Adrenal gland (tissue), 12 donors: ENCODE measurements around the gene TCF7L1. TPM values are rescaled to one million over a fixed set of nuclear protein-coding genes. Genes with fewer than 3 reads are reported as not detected.

ENCODE experiments used
- DNase-seq, 7 donors: peaks; one replicate each; pipeline ENCODE4 v3.0.0-alpha.2; 2019 to 2020
- H3K27ac ChIP-seq, 5 donors: fragments of 200-600 bp; sonication (generic) in 4 of 5; 1 replicate in 3 of 5; 2 replicates in 2 of 5; pipeline versions ENCODE4 v1.5.1 to v1.8.0; 2016 to 2020; ENCODE audit warnings: mild to moderate bottlenecking in 1 of 5
- H3K27me3 ChIP-seq: fragments of 200-600 bp; 2 replicates; pipeline ENCODE4 v1.8.0; 2021
- H3K36me3 ChIP-seq, 2 donors: fragments of 200-600 bp; replicated peaks in 1 of 2; 1 replicate in 1 of 2; 2 replicates in 1 of 2; pipeline versions ENCODE4 v1.5.1 to v1.8.0; 2018 to 2022
- H3K4me1 ChIP-seq, 2 donors: fragments of 200-600 bp; replicated peaks in 1 of 2; 1 replicate in 1 of 2; 2 replicates in 1 of 2; pipeline versions ENCODE4 v1.5.1 to v1.8.0; 2018 to 2021
- H3K4me3 ChIP-seq, 4 donors: fragments of 200-600 bp; sonication (generic) in 3 of 4; one replicate each; pipeline ENCODE4 v1.5.1; 2016 to 2018
- H3K9me3 ChIP-seq, 3 donors: fragments of 200-600 bp; sonication (generic) in 1 of 3; replicated peaks in 1 of 3; 1 replicate in 2 of 3; 2 replicates in 1 of 3; pipeline versions ENCODE4 v1.5.1 to v1.8.0; 2016 to 2021
- POLR2A ChIP-seq, 2 donors: fragments of 450-650 bp; IDR thresholded peaks; one replicate each; pipeline ENCODE4 v1.6.1; 2017; ENCODE audit warnings: antibody characterized with exemption in 2 of 2, mild to moderate bottlenecking in 2 of 2, moderate library complexity in 1 of 2
- WGBS, 4 donors: extraction: QIAGEN DNeasy Blood & Tissue Kit in 2 of 4; methylation state at CpG; one replicate each; pipeline versions ENCODE4 v1.1.5 to v1.1.7; 2013 to 2017; 5-methylcytosine and 5-hydroxymethylcytosine counted together
- intact Hi-C, 2 donors: fragments of 100-400 bp; cut with DNase I; formaldehyde crosslinking; loops; one replicate each; pipeline versions ENCODE4 v1.14.1 to v1.15.0; 2022 to 2023
- polyA plus RNA-seq, 3 donors: library from polyadenylated mRNA; stranded (reverse); fragments of 200-250 nt in 2 of 3; fragments of 350-450 nt in 1 of 3; fragmentation: Illumina TruSeq in 1 of 3; extraction: RNeasy Lipid Tissue Mini Kit (QIAGEN cat#74804) in 1 of 3; gene quantifications; one replicate each; pipeline ENCODE4 v1.2.3, GENCODE V29; 2013 to 2014
- total RNA-seq, 9 donors: library from RNA; depleted of rRNA in 4 of 9; stranded (reverse); fragments of >200 nt in 4 of 9; fragments of 120-200 nt in 1 of 9; fragmentation: NEBNext Ultra II Directional in 1 of 9; extraction: Animal tissue kit (Norgen Biotek cat#: 25700) in 1 of 9; gene quantifications; one replicate each; pipeline versions ENCODE4 v1.1.0 to v1.2.4, GENCODE V29; 2013 to 2023
- TF ChIP-seq, protein P1 (sequence below), 6 experiments: fragments of 450-650 bp in 4 of 6; fragments of 200-600 bp in 2 of 6; sonication (generic) in 1 of 6; IDR thresholded peaks; 1 replicate in 5 of 6; 2 replicates in 1 of 6; pipeline versions ENCODE4 v1.5.1 to v1.8.0; 2016 to 2021; ENCODE audit warnings: antibody characterized with exemption in 6 of 6, mild to moderate bottlenecking in 2 of 6, moderate library complexity in 1 of 6
- donor health status: healthy with polysubstance abuse.
- donor health status: Bipolar disorder and iron deficiency.
- donor health status: DM: yes; HTN: yes; CAD: no.
- donor health status: DM: no; HTN: no; CAD: no.
- donor health status: DM: no; HTN: no; CAD: no.
- donor health status: DM: yes; HTN: yes; CAD: no.

TCF7L1 gene
- total and polyA plus RNA-seq, 12 donors, result 0.36 to 8.9 (median 3.2) TPM

DNA sequence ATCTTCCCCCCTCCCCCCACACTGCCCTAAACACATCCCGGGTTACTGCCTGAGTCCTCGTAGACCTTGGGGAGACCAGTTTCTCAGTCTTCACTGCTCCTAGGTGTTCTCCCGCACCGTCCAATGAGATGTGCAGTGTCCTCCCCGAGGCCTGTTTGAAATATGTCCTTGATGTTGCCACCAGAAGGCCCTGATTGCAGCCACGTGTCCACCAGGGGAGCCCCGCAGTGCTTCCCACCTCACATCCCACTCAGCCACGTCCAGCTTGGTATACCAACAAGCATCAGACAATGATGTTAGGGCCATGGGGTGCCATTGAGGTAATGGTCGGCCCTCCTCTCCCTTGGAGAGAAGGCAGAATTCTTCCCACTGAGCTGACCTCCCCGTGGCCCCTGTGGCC lies 38.7 kb downstream of the TCF7L1 start:
- intact Hi-C loops, result no loop called here

DNA sequence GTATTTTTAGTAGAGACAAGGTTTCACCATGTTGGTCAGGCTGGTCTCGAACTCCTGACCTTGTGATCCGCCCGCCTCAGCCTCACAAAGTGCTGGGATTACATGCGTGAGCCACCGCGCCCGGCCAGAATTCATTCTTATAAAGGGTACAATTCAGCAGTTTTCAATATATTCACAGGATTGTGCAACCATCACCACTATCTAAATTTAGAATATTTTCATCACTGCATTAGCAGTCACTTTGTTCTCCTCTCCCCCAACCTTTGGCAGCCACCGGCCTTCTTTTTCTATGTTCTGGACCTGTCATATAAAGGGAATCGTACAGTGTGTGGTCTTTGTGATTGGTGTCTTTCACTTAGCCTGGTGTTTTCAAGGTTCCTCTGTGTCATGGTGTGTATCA lies 40.7 kb downstream of the TCF7L1 start:
- H3K4me1 ChIP-seq, result no peaks in the 10 kb centered on the region
- no peaks in the 10 kb centered on the region for H3K36me3 ChIP-seq
- H3K4me3 ChIP-seq, result no peak overlapping the region
- 78 to 87% (median 84%) methylated on average over 9 of the region's 9 CpGs for WGBS, 4 donors
- no peak for TF ChIP-seq POLR2A (IDR thresholded peaks at IDR 0.05)
- TF ChIP-seq, protein P1, sequence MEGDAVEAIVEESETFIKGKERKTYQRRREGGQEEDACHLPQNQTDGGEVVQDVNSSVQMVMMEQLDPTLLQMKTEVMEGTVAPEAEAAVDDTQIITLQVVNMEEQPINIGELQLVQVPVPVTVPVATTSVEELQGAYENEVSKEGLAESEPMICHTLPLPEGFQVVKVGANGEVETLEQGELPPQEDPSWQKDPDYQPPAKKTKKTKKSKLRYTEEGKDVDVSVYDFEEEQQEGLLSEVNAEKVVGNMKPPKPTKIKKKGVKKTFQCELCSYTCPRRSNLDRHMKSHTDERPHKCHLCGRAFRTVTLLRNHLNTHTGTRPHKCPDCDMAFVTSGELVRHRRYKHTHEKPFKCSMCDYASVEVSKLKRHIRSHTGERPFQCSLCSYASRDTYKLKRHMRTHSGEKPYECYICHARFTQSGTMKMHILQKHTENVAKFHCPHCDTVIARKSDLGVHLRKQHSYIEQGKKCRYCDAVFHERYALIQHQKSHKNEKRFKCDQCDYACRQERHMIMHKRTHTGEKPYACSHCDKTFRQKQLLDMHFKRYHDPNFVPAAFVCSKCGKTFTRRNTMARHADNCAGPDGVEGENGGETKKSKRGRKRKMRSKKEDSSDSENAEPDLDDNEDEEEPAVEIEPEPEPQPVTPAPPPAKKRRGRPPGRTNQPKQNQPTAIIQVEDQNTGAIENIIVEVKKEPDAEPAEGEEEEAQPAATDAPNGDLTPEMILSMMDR (IDR thresholded peaks at IDR 0.05), result no peak
- DNase-seq, result peak in 1 of 7 donors; percentile 12
- no peak overlapping the region for H3K27ac ChIP-seq
- no peaks in the 10 kb centered on the region for H3K9me3 ChIP-seq
- intact Hi-C loops, result no loop called here
- H3K27me3 ChIP-seq, result no peaks in the 10 kb centered on the region

More for the DNA sequence above, 38.7 kb downstream of the TCF7L1 start:
- WGBS, 4 donors, result 72 to 92% (median 79%) methylated on average over 10 of the region's 10 CpGs
- TF ChIP-seq, protein P1 (IDR thresholded peaks at IDR 0.05), result no peak
- TF ChIP-seq POLR2A (IDR thresholded peaks at IDR 0.05), result no peak
- H3K36me3 ChIP-seq, result no peaks in the 10 kb centered on the region
- no peaks in the 10 kb centered on the region for H3K4me1 ChIP-seq
- no peaks in the 10 kb centered on the region for H3K27me3 ChIP-seq
- no peaks in the 10 kb centered on the region for H3K9me3 ChIP-seq
- H3K4me3 ChIP-seq, result no peak overlapping the region
- H3K27ac ChIP-seq, result no peak overlapping the region
- DNase-seq, result no peak

GRCh38 chr2:85174943-85175342 lies 41.8 kb downstream of the TCF7L1 start:
- 81 to 90% (median 87%) methylated on average over 6 of the region's 6 CpGs for WGBS, 4 donors
- Histone ChIP-seq H3K4me1 (peaks cover 0 to 3% of the 10 kb centered on the region in 2 donors), H3K27me3 (no peaks in the 10 kb centered on the region), H3K36me3 (no peaks in the 10 kb centered on the region), H3K9me3 (no peaks in the 10 kb centered on the region), H3K4me3 (no peak overlapping the region), H3K27ac (peak overlapping the region in 1 of 5 donors; percentile 3)
- intact Hi-C loops, result no loop called here
- DNase-seq, result no peak
- TF ChIP-seq, protein P1 (IDR thresholded peaks at IDR 0.05), result no peak
- no peak for TF ChIP-seq POLR2A (IDR thresholded peaks at IDR 0.05)

DNA sequence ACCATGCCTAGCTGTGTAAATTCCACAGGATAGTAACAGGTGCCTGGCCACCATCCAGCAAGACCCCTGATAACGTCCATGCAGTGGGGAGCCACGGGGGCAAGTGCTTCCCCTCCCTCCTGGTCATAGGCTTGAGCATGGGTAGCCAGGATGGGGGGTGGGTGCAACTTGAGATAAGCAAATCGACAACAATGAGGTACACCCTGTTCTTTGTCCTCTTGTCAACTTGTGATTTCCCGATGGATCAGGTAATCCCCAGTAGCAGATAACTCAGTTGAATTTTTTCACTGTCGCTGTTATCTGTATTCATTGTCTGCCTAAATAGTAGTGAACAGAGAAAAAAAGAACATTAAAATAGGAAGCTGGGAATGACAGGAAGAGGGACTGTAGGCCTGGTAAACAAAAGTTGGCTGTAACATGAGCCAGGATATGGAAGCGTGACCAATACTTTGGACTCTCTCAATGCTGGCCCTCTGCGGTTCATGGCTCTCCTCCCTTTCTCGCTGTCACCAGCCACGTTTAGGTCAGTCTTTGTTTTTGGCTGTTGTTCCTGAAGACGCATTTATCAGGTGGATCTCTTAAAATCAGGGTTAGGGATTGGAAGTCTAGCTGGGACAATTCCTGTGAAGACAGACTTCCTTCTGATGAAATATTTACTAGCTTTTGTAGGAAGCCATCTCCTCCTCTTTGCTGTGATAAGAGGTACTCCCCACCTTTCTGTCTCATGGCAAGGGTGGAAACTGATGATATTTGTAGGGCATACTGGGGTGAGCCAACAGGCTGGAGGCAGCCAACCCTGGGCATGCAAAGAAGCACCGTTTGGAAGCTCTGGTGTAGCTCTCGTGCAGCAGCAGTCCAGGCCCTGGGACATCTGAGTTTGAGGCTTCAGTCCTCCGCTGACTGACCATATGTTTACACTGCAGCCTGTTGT lies 42.4 kb downstream of the TCF7L1 start:
- WGBS, 4 donors, result 55 to 61% (median 60%) methylated on average over 9 to 13 of the region's 13 CpGs
- DNase-seq, result no peak
- Histone ChIP-seq H3K36me3 (no peaks in the 10 kb centered on the region), H3K27me3 (no peaks in the 10 kb centered on the region), H3K4me1 (peaks cover 0 to 8% of the 10 kb centered on the region in 2 donors), H3K9me3 (no peaks in the 10 kb centered on the region), H3K4me3 (no peak overlapping the region), H3K27ac (peak overlapping the region in 1 of 5 donors; percentile 3)
- TF ChIP-seq, protein P1 (IDR thresholded peaks at IDR 0.05), result no peak
- no peak for TF ChIP-seq POLR2A (IDR thresholded peaks at IDR 0.05)
- intact Hi-C loops, result no loop called here
